K562 (cell line): ENCODE results near the gene PPP1R12B. TPM values are rescaled to one million over a fixed set of nuclear protein-coding genes. Genes with fewer than 3 reads are reported as not detected.

Experiments used
- BCOR ChIP-seq: fragments of 450-650 bp; IDR thresholded peaks from 2 replicates; pipeline ENCODE4 v1.6.1; 2016
- CBFA2T3 ChIP-seq: fragments of 450-650 bp; IDR thresholded peaks from 2 replicates; pipeline ENCODE4 v1.6.1; 2017
- CTBP1 ChIP-seq: fragments of 450-650 bp; IDR thresholded peaks from 2 replicates; pipeline ENCODE4 v1.6.1; 2016; ENCODE audit warnings: borderline replicate concordance
- ESRRA ChIP-seq: fragments of 450-650 bp; IDR thresholded peaks from 2 replicates; pipeline ENCODE4 v1.6.1; 2014; ENCODE audit warnings: low read depth, mild to moderate bottlenecking, moderate library complexity, borderline replicate concordance
- ETS2 ChIP-seq: IDR thresholded peaks from 2 replicates; pipeline ENCODE4 v1.6.1; 2016; ENCODE audit warnings: borderline replicate concordance, missing genetic modification characterization, mild to moderate bottlenecking, moderate library complexity, missing compliant biosample characterization; ENCODE audit not compliant: poor library complexity, severe bottlenecking
- EZH2 ChIP-seq: IDR thresholded peaks from 2 replicates; pipeline ENCODE4 v1.6.1; 2012; ENCODE audit warnings: low read depth, mild to moderate bottlenecking, inconsistent platforms, low read length, borderline replicate concordance
- KDM1A ChIP-seq, 2 experiments: fragments of 450-650 bp; IDR thresholded peaks; 2 replicates each; pipeline ENCODE4 v1.6.1; 2016; ENCODE audit warnings: mild to moderate bottlenecking in 2 of 2
- KLF13 ChIP-seq: fragments of 450-650 bp; IDR thresholded peaks from 2 replicates; pipeline ENCODE4 v1.6.1; 2016; ENCODE audit warnings: missing genetic modification characterization, low read depth, mild to moderate bottlenecking, missing compliant biosample characterization, moderate library complexity, borderline replicate concordance
- MTA3 ChIP-seq: fragments of 450-650 bp; formaldehyde crosslinking; IDR thresholded peaks from 2 replicates; pipeline ENCODE4 v1.6.1; 2017; ENCODE audit warnings: mild to moderate bottlenecking, borderline replicate concordance
- MYNN ChIP-seq, 2 experiments: sonication (generic); formaldehyde crosslinking in 1 of 2; IDR thresholded peaks; 2 replicates each; pipeline versions ENCODE4 v1.5.0 to v1.6.1; 2016 to 2020; ENCODE audit warnings: antibody characterized with exemption in 1 of 2, missing genetic modification reagents in 1 of 2
- NONO ChIP-seq, 2 experiments: fragments of 200-400 bp in 1 of 2; fragments of 450-650 bp in 1 of 2; formaldehyde crosslinking in 1 of 2; IDR thresholded peaks; 2 replicates each; pipeline ENCODE4 v1.6.1; 2017; ENCODE audit warnings: low read depth in 2 of 2, mild to moderate bottlenecking in 2 of 2, moderate library complexity in 2 of 2, low read length in 1 of 2
- RCOR1 ChIP-seq, 2 experiments: IDR thresholded peaks; 2 replicates each; pipeline ENCODE4 v1.6.1; 2012; ENCODE audit warnings: low read depth in 2 of 2, low read length in 2 of 2, borderline replicate concordance in 1 of 2, improper control_type of control experiment in 1 of 2
- SETDB1 ChIP-seq: IDR thresholded peaks from one replicate; pipeline ENCODE4 v1.6.1; 2012; ENCODE audit warnings: low read length, control low read depth, inconsistent platforms
- SIN3B ChIP-seq: fragments of 450-650 bp; IDR thresholded peaks from 2 replicates; pipeline ENCODE4 v1.6.1; 2017; ENCODE audit warnings: low read depth, mild to moderate bottlenecking, moderate library complexity
- SOX6 ChIP-seq: fragments of 450-650 bp; IDR thresholded peaks from 2 replicates; pipeline ENCODE4 v1.6.1; 2014; ENCODE audit warnings: mild to moderate bottlenecking
- ZFPM2 ChIP-seq: fragments of 250-450 bp; sonication (Bioruptor Pico); IDR thresholded peaks from 2 replicates; pipeline ENCODE4 v1.5.1; 2022; ENCODE audit warnings: mild to moderate bottlenecking
- ZKSCAN3 ChIP-seq: fragments of 250-450 bp; sonication (Bioruptor Pico); IDR thresholded peaks from 2 replicates; pipeline ENCODE4 v1.4.0; 2020
- ZNF717 ChIP-seq: fragments of 250-450 bp; sonication (Bioruptor Pico); IDR thresholded peaks from 2 replicates; pipeline ENCODE4 v1.5.0; 2021
- polyA plus RNA-seq, 8 experiments: library from polyadenylated mRNA; depleted of rRNA in 4 of 8; stranded (reverse) in 5 of 8; unstranded in 3 of 8; fragments of >200 nt; fragmentation: Nextera tagmentation in 2 of 8; fragmentation: Illumina TruSeq in 1 of 8; extraction: Ambion mirVana in 2 of 8; extraction: Trizol in 1 of 8; gene quantifications; 2 replicates each; pipeline versions ENCODE4 v1.2.1 to v1.2.3, GENCODE V29; 2011 to 2014; ENCODE audit warnings: inconsistent platforms in 1 of 8, missing spikeins in 1 of 8
- total RNA-seq, 7 experiments: library from RNA; depleted of rRNA in 6 of 7; stranded (reverse); fragments of >200 nt in 6 of 7; fragmentation: Illumina TruSeq in 2 of 7; extraction: Trizol in 2 of 7; gene quantifications; 2 replicates each; pipeline versions ENCODE4 v1.2.1 to v1.2.3, GENCODE V29; 2011 to 2021; ENCODE audit warnings: low replicate concordance in 1 of 7
- TF ChIP-seq, protein P1 (sequence below): fragments of 450-650 bp; IDR thresholded peaks from 2 replicates; pipeline ENCODE4 v1.6.1; 2016; ENCODE audit warnings: low read depth, mild to moderate bottlenecking, moderate library complexity
- TF ChIP-seq, protein P2 (sequence below): fragments of 150-350 bp; IDR thresholded peaks from 2 replicates; pipeline ENCODE4 v1.6.1; 2014; ENCODE audit warnings: low read depth, mild to moderate bottlenecking, low read length, borderline replicate concordance
- TF ChIP-seq, protein P3 (sequence below): fragments of 450-650 bp; formaldehyde crosslinking; IDR thresholded peaks from 2 replicates; pipeline ENCODE4 v1.4.0; 2020; ENCODE audit warnings: mild to moderate bottlenecking, mixed read lengths

Gene PPP1R12B
- total and polyA plus RNA-seq, 9 of the 15 experiments (the other 6 are each of a cell fraction or from before 2014, with no cell fraction given): 0.73 to 16.9 (median 13.6) TPM

DNA sequence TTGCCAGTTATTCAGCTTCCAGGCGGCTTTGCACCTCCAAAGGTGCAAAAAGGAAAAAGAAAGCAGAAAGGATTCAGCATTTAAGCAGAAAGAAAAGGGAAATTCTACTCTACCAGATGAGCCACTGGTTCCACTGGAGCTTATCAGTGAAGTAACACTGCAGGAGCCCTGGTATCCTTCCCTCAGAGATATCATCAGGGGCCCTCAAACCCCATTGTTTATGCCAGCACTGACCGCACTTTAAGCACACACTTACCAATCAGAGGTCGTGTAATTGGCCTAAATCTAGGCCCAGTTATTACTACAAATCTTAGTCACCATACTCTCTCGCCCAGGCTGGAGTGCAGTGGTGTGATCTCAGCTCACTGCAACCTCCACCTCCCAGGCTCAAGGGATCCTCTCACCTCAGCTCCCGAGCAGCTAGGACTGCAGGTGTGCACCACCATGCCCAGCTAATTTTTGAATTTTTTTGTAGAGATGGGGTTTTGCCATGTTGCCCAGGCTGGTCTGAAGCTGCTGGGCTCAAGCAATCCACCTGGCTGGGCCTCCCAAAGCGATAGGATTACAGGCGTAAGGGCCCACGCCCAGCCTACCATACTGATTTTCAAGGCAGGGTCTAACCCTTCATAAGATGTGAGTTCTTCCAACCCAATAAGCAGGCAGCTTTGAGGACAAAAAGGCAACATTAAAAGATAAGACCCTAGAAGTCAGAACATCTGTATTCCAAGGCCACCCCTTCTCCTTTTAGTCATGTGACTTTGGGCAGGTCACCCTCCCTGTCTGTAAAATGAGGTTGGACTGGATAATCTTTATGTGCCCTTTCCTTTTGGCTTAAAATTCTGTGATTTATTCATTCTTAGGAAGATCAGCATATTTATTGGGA lies 236.4 kb downstream of the PPP1R12B start (continued):
- TF ChIP-seq SOX6: peak; percentile 89
- no peak for TF ChIP-seq NONO (IDR thresholded peaks at IDR 0.05; ENCODE audit: low read depth in 2 of 2, low read length in 1 of 2)
- no peak for TF ChIP-seq ZKSCAN3 (CRISPR knock-in tag)
- peak; percentile 62 for TF ChIP-seq CBFA2T3
- TF ChIP-seq ZFPM2 (CRISPR knock-in tag): no peak
- TF ChIP-seq SIN3B: no peak
- TF ChIP-seq ETS2 (tag): no peak
- peak; percentile 40; the same call in 1 of the 2 replicates for TF ChIP-seq CTBP1
- 0 out of 2 replicates have a peak, but pooled peaks have one; percentile 11 for TF ChIP-seq MYNN (IDR thresholded peaks at IDR 0.05)
- TF ChIP-seq MYNN (CRISPR knock-in tag; IDR thresholded peaks at IDR 0.05): no peak
- TF ChIP-seq, protein P1, sequence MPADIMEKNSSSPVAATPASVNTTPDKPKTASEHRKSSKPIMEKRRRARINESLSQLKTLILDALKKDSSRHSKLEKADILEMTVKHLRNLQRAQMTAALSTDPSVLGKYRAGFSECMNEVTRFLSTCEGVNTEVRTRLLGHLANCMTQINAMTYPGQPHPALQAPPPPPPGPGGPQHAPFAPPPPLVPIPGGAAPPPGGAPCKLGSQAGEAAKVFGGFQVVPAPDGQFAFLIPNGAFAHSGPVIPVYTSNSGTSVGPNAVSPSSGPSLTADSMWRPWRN: peak; percentile 72; the same call in 1 of the 2 replicates
- TF ChIP-seq EZH2: no peak
- TF ChIP-seq ZNF717 (CRISPR knock-in tag): no peak
- TF ChIP-seq, protein P2, sequence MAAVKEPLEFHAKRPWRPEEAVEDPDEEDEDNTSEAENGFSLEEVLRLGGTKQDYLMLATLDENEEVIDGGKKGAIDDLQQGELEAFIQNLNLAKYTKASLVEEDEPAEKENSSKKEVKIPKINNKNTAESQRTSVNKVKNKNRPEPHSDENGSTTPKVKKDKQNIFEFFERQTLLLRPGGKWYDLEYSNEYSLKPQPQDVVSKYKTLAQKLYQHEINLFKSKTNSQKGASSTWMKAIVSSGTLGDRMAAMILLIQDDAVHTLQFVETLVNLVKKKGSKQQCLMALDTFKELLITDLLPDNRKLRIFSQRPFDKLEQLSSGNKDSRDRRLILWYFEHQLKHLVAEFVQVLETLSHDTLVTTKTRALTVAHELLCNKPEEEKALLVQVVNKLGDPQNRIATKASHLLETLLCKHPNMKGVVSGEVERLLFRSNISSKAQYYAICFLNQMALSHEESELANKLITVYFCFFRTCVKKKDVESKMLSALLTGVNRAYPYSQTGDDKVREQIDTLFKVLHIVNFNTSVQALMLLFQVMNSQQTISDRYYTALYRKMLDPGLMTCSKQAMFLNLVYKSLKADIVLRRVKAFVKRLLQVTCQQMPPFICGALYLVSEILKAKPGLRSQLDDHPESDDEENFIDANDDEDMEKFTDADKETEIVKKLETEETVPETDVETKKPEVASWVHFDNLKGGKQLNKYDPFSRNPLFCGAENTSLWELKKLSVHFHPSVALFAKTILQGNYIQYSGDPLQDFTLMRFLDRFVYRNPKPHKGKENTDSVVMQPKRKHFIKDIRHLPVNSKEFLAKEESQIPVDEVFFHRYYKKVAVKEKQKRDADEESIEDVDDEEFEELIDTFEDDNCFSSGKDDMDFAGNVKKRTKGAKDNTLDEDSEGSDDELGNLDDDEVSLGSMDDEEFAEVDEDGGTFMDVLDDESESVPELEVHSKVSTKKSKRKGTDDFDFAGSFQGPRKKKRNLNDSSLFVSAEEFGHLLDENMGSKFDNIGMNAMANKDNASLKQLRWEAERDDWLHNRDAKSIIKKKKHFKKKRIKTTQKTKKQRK: no peak
- TF ChIP-seq RCOR1 (IDR thresholded peaks at IDR 0.05; ENCODE audit: borderline replicate concordance in 1 of 2, low read depth in 2 of 2, low read length in 2 of 2): peak; percentile 41 to 77; a peak in 3 of 4 replicates
- peak; percentile 36; the same call in 1 of the 2 replicates for TF ChIP-seq MTA3
- TF ChIP-seq SETDB1: no peak
- TF ChIP-seq BCOR: no peak
- TF ChIP-seq KDM1A (IDR thresholded peaks at IDR 0.05): peak; percentile 70; a peak in 2 of 4 replicates
- TF ChIP-seq KLF13 (tag): no peak
- TF ChIP-seq, protein P3, sequence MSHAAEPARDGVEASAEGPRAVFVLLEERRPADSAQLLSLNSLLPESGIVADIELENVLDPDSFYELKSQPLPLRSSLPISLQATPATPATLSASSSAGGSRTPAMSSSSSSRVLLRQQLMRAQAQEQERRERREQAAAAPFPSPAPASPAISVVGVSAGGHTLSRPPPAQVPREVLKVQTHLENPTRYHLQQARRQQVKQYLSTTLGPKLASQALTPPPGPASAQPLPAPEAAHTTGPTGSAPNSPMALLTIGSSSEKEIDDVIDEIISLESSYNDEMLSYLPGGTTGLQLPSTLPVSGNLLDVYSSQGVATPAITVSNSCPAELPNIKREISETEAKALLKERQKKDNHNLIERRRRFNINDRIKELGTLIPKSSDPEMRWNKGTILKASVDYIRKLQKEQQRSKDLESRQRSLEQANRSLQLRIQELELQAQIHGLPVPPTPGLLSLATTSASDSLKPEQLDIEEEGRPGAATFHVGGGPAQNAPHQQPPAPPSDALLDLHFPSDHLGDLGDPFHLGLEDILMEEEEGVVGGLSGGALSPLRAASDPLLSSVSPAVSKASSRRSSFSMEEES (CRISPR knock-in tag): peak; percentile 91
- TF ChIP-seq ESRRA: peak; percentile 52; the same call in 1 of the 2 replicates
